ENCODE data around the gene SLIT3.

Gene SLIT3

DNA sequence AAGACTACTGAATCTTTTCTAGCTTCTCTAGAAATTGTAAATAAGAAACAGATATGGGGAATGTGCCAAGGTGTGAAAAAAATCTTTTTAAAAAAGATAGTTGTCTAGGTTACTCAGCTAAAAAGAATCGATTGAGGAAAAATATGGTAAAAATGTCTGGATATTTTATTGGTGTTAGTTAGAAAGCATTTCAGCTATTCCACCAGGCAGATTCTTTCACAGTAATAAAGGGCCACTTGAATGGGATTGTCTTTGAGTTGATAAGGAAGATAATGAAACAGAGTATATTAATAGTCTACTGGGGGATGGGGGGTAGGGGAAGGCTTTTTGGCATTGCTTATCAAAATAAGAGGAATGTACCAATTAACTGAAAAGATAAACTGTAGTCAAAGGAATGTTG lies 51.9 kb downstream of the SLIT3 start:
- Histone ChIP-seq H3F3A (ENCODE audit: insufficient read depth) (no peaks in the 10 kb centered on the region), H3K4me3 (ENCODE audit: insufficient read depth, low read length, poor library complexity, severe bottlenecking) (no peak overlapping the region), H2AFZ (ENCODE audit: low read depth, low read length, severe bottlenecking) (no peak overlapping the region), H3K27ac (ENCODE audit: low read depth, low read length) (no peak overlapping the region), H3K79me2 (ENCODE audit: insufficient read depth, low read length) (no peaks in the 10 kb centered on the region), H3K9me2 (replicated peaks; ENCODE audit: insufficient read depth, low read length) (no peaks in the 10 kb centered on the region; the same call in 1 of the 2 replicates), H3K9me3 (ENCODE audit: insufficient read depth, low read length) (no peaks in the 10 kb centered on the region), H4K20me1 (ENCODE audit: low read depth, low read length) (no peaks in the 10 kb centered on the region), H3K36me3 (ENCODE audit: low read length) (no peaks in the 10 kb centered on the region), H3K9ac (ENCODE audit: low read length) (no peak overlapping the region), H3K27me3 (ENCODE audit: low read length) (no peaks in the 10 kb centered on the region), H3K4me2 (ENCODE audit: low read depth, low read length, poor library complexity, severe bottlenecking) (no peak overlapping the region)
- TF ChIP-seq EZH2phosphoT487 (conservative IDR thresholded peaks at IDR 0.05; ENCODE audit: low read length): no peak
- TF ChIP-seq, protein P1, sequence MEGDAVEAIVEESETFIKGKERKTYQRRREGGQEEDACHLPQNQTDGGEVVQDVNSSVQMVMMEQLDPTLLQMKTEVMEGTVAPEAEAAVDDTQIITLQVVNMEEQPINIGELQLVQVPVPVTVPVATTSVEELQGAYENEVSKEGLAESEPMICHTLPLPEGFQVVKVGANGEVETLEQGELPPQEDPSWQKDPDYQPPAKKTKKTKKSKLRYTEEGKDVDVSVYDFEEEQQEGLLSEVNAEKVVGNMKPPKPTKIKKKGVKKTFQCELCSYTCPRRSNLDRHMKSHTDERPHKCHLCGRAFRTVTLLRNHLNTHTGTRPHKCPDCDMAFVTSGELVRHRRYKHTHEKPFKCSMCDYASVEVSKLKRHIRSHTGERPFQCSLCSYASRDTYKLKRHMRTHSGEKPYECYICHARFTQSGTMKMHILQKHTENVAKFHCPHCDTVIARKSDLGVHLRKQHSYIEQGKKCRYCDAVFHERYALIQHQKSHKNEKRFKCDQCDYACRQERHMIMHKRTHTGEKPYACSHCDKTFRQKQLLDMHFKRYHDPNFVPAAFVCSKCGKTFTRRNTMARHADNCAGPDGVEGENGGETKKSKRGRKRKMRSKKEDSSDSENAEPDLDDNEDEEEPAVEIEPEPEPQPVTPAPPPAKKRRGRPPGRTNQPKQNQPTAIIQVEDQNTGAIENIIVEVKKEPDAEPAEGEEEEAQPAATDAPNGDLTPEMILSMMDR (IDR thresholded peaks at IDR 0.05; ENCODE audit: insufficient read depth, low read length, poor library complexity, severe bottlenecking): no peak

DNA sequence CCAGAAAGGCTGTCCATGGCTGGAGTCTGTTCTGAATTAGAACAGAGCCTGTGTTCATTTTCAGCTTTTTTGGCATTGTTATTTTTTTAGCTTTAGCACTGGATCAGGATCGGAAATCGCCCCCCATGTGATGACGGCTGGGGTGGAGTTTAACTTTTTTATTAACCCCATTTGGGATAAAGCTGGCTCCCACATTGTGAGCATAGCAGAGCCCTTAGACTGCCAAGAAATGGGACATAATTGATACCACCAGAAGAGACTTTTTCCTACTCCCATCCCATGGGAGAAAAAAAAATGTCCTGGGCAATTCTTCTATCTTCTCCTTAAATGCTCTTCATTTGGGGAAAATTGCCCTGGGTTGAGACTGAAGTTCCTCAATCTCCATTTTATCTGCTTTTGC lies 52.4 kb downstream of the SLIT3 start:
- Histone ChIP-seq H4K20me1 (ENCODE audit: low read depth, low read length) (no peaks in the 10 kb centered on the region), H3K9me2 (replicated peaks; ENCODE audit: insufficient read depth, low read length) (no peaks in the 10 kb centered on the region; the same call in 1 of the 2 replicates), H3K9me3 (ENCODE audit: insufficient read depth, low read length) (no peaks in the 10 kb centered on the region), H3K27ac (ENCODE audit: low read depth, low read length) (no peak overlapping the region), H3K79me2 (ENCODE audit: insufficient read depth, low read length) (no peaks in the 10 kb centered on the region), H3K36me3 (ENCODE audit: low read length) (no peaks in the 10 kb centered on the region), H3K4me2 (ENCODE audit: low read depth, low read length, poor library complexity, severe bottlenecking) (no peak overlapping the region), H3F3A (ENCODE audit: insufficient read depth) (no peaks in the 10 kb centered on the region), H3K9ac (ENCODE audit: low read length) (no peak overlapping the region), H3K27me3 (ENCODE audit: low read length) (no peaks in the 10 kb centered on the region), H2AFZ (ENCODE audit: low read depth, low read length, severe bottlenecking) (no peak overlapping the region), H3K4me3 (ENCODE audit: insufficient read depth, low read length, poor library complexity, severe bottlenecking) (no peak overlapping the region)
- TF ChIP-seq, protein P1 (IDR thresholded peaks at IDR 0.05; ENCODE audit: insufficient read depth, low read length, poor library complexity, severe bottlenecking): no peak
- no peak for TF ChIP-seq EZH2phosphoT487 (conservative IDR thresholded peaks at IDR 0.05; ENCODE audit: low read length)

DNA sequence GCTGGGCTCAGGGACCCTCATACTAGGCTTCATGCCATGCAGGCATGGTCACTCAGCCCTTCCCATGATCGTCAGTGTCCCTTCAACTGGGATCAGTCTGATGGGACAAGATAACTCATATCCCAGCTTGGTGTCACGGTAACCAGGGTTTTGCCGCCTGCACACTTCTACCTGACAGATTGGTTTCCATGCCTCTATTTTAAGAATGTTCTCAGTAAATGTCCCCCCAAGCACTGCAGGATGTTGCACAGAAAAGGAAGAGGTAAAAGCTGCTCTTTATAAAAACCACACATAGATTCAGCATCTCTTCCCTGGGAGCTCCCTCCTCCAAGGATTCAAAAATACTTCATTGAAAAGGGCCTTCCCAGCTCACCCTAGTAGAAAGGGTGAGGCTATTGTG lies 56.1 kb downstream of the SLIT3 start:
- Histone ChIP-seq H2AFZ (ENCODE audit: low read depth, low read length, severe bottlenecking) (no peak overlapping the region), H3K27ac (ENCODE audit: low read depth, low read length) (no peak overlapping the region), H3F3A (ENCODE audit: insufficient read depth) (no peaks in the 10 kb centered on the region), H3K27me3 (ENCODE audit: low read length) (no peaks in the 10 kb centered on the region), H3K9me2 (replicated peaks; ENCODE audit: insufficient read depth, low read length) (no peaks in the 10 kb centered on the region; the same call in 1 of the 2 replicates), H4K20me1 (ENCODE audit: low read depth, low read length) (no peaks in the 10 kb centered on the region), H3K79me2 (ENCODE audit: insufficient read depth, low read length) (no peaks in the 10 kb centered on the region), H3K4me2 (ENCODE audit: low read depth, low read length, poor library complexity, severe bottlenecking) (no peak overlapping the region), H3K9me3 (ENCODE audit: insufficient read depth, low read length) (no peaks in the 10 kb centered on the region), H3K36me3 (ENCODE audit: low read length) (no peaks in the 10 kb centered on the region), H3K4me3 (ENCODE audit: insufficient read depth, low read length, poor library complexity, severe bottlenecking) (no peak overlapping the region), H3K9ac (ENCODE audit: low read length) (no peak overlapping the region)
- no peak for TF ChIP-seq EZH2phosphoT487 (conservative IDR thresholded peaks at IDR 0.05; ENCODE audit: low read length)
- TF ChIP-seq, protein P1 (IDR thresholded peaks at IDR 0.05; ENCODE audit: insufficient read depth, low read length, poor library complexity, severe bottlenecking): no peak

All from SU-DHL-6 (cell line).